Measurements from ENCODE around the gene ZNF366.

Gene ZNF366

GRCh38 chr5:72400950-72401349 is 106.3 kb downstream of the ZNF366 start:
- no peak for FAIRE-seq

- no peak for FAIRE-seq
Observed at GRCh38 chr5:72397836-72398235, 109.4 kb downstream of the ZNF366 start.

- FAIRE-seq, result no peak
Observed at GRCh38 chr5:72394688-72395087, 112.5 kb downstream of the ZNF366 start.

- FAIRE-seq, result no peak
Observed at GRCh38 chr5:72393052-72393451, 114.2 kb downstream of the ZNF366 start.

Measured in islet of Langerhans (tissue), 1 donor.